Esophagus squamous epithelium (tissue), 4 donors: ENCODE results near the gene SFTPA2.

Source experiments
- POLR2A ChIP-seq, 4 donors: fragments of 450-650 bp; IDR thresholded peaks; one replicate each; pipeline ENCODE4 v1.6.1; 2017; ENCODE audit warnings: antibody characterized with exemption in 4 of 4, mild to moderate bottlenecking in 4 of 4, moderate library complexity in 3 of 4
- TF ChIP-seq, protein P1 (sequence below), 6 experiments: fragments of 450-650 bp in 4 of 6; fragments of 200-600 bp in 2 of 6; sonication (generic) in 2 of 6; IDR thresholded peaks; one replicate each; pipeline ENCODE4 v1.5.1; 2016 to 2019; ENCODE audit warnings: antibody characterized with exemption in 6 of 6, mild to moderate bottlenecking in 4 of 6, moderate library complexity in 4 of 6

DNA sequence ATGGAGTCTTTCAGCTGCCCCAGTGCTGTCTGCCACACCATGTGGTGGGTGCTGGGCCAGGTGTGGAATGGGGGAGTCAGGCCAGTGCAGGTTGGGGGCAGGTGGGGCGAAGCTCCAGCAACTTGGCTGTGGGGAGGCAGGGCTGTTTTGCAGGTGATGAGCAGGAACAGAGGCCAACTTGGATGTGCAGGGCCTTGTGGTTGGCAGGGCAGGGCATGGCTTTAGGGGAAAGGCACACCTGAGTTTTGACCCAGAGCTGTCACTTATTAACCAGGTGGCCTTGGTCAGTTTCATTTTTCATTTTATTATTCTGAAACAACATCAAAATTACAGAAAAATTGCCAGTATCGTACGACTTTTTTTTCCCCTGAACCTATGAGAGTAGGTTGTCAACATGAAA, 1.1 kb upstream of the SFTPA2 start:
- no peak for TF ChIP-seq POLR2A (IDR thresholded peaks at IDR 0.05)
- TF ChIP-seq, protein P1, sequence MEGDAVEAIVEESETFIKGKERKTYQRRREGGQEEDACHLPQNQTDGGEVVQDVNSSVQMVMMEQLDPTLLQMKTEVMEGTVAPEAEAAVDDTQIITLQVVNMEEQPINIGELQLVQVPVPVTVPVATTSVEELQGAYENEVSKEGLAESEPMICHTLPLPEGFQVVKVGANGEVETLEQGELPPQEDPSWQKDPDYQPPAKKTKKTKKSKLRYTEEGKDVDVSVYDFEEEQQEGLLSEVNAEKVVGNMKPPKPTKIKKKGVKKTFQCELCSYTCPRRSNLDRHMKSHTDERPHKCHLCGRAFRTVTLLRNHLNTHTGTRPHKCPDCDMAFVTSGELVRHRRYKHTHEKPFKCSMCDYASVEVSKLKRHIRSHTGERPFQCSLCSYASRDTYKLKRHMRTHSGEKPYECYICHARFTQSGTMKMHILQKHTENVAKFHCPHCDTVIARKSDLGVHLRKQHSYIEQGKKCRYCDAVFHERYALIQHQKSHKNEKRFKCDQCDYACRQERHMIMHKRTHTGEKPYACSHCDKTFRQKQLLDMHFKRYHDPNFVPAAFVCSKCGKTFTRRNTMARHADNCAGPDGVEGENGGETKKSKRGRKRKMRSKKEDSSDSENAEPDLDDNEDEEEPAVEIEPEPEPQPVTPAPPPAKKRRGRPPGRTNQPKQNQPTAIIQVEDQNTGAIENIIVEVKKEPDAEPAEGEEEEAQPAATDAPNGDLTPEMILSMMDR (IDR thresholded peaks at IDR 0.05), result no peak
